ENCODE results near the gene KLHDC8A. TPM values are rescaled to one million over a fixed set of nuclear protein-coding genes. Genes with fewer than 3 reads are reported as not detected.

Gene KLHDC8A
- total and polyA plus RNA-seq, 2 of the 4 experiments (the other 2 are of a cell fraction), result not detected

GRCh38 chr1:205286335-205286950, 70.3 kb downstream of the KLHDC8A start (continued):
- TF ChIP-seq MAZ (IDR thresholded peaks at IDR 0.05; ENCODE audit: borderline replicate concordance, low read depth, low read length), result no peak

Small RNAs within 50 kb of the gene (microRNA-seq; reads per million reads assigned to microRNA genes)
- gene SNRPGP10 (ENCODE audit: insufficient read depth, insufficient read length), result not detected

Small RNAs within 50 kb of the gene (small RNA-seq; reads per million reads assigned to genes)
- gene SNRPGP10, result 0 reads per million in 5 experiments

Other genes starting within 250 kb of the KLHDC8A start
- 33.9 and 37.5 TPM in 2 replicates for gene RBBP5, start 234.9 kb downstream of the KLHDC8A start, total RNA-seq (2012; rRNA removed)
- 6.2 and 7.3 TPM in 2 replicates for gene RBBP5, start 234.9 kb downstream of the KLHDC8A start, polyA plus RNA-seq (2012; rRNA removed)
- 18.3 and 19.2 TPM in 2 replicates for gene DSTYK, start 145.2 kb downstream of the KLHDC8A start, total RNA-seq (2012; rRNA removed)
- gene DSTYK, start 145.2 kb downstream of the KLHDC8A start, polyA plus RNA-seq (2012; rRNA removed), result 7.2 and 8.0 TPM in 2 replicates
- 2.0 and 2.2 TPM in 2 replicates for gene TMCC2, start 129.0 kb downstream of the KLHDC8A start, total RNA-seq (2012; rRNA removed)
- 4.2 and 4.6 TPM in 2 replicates for gene TMCC2, start 129.0 kb downstream of the KLHDC8A start, polyA plus RNA-seq (2012; rRNA removed)
- 7.2 and 8.1 TPM in 2 replicates for gene NUAK2, start 35.2 kb downstream of the KLHDC8A start, total RNA-seq (2012; rRNA removed)
- gene NUAK2, start 35.2 kb downstream of the KLHDC8A start, polyA plus RNA-seq (2012; rRNA removed), result 17.6 and 18.7 TPM in 2 replicates
- gene LEMD1, start 65.1 kb upstream of the KLHDC8A start, total RNA-seq (2012; rRNA removed), result not detected in 2 replicates
- not detected in 2 replicates for gene LEMD1, start 65.1 kb upstream of the KLHDC8A start, polyA plus RNA-seq (2012; rRNA removed)
- under 0.01 TPM in 1 of 2 replicates, not detected in the other for gene BLACAT1, start 99.1 kb upstream of the KLHDC8A start, total RNA-seq (2012; rRNA removed)
- gene BLACAT1, start 99.1 kb upstream of the KLHDC8A start, polyA plus RNA-seq (2012; rRNA removed), result 0.03 and 0.05 TPM in 2 replicates
- gene CDK18, start 147.7 kb upstream of the KLHDC8A start, total RNA-seq (2012; rRNA removed), result 0.18 and 0.28 TPM in 2 replicates
- 0.34 and 0.48 TPM in 2 replicates for gene CDK18, start 147.7 kb upstream of the KLHDC8A start, polyA plus RNA-seq (2012; rRNA removed)

All from IMR-90 (cell line).